ENCODE data around the gene RAB2B.
"Not testable (repeated sequence)": the region's sequence is repeated elsewhere in the genome, so short reads cannot be mapped to it uniquely, and the experiment has no call there.

Gene RAB2B

DNA sequence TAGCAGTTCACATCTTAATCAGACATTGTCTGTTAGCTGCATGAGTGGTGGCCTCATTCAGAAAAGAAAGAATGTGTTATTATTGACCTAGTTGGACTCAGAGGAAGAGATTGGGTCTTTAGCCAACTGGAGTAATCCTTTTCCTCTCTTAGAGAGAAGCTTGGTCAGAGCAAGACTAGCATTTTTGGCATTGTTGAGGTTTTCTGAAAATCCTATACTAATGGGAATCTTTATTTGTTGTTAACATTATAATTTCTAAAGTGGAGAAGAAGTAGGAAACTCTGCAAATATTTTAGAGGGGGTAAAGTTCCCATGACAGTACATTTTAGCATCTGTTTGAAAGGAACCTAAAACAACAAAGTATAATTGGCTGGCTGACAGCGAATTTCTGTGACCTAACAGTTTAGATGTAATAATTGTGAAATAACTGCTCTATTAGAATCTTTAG, 9.9 kb upstream of the RAB2B start:
- no peak for DNase-seq

DNA sequence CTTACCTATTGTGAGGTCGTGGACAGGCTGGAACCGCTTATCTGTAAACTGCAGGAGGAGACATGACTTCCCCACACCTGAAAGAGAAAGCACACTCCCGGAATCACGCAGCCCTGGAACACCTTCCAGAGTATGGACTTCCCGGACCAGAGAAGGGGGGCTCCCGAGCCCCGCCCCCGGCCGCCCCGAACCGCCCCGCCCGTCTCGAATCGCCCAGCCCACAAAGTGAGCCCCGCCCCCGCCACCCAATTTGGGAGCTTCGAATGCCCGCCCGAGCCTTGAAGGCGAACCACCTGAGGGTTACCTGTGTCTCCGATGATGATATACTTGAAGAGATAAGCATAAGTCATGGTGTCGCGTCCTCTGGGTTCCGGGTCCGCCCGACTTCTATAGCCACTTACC, 235 bp downstream of the RAB2B start:
- DNase-seq: no peak

DNA sequence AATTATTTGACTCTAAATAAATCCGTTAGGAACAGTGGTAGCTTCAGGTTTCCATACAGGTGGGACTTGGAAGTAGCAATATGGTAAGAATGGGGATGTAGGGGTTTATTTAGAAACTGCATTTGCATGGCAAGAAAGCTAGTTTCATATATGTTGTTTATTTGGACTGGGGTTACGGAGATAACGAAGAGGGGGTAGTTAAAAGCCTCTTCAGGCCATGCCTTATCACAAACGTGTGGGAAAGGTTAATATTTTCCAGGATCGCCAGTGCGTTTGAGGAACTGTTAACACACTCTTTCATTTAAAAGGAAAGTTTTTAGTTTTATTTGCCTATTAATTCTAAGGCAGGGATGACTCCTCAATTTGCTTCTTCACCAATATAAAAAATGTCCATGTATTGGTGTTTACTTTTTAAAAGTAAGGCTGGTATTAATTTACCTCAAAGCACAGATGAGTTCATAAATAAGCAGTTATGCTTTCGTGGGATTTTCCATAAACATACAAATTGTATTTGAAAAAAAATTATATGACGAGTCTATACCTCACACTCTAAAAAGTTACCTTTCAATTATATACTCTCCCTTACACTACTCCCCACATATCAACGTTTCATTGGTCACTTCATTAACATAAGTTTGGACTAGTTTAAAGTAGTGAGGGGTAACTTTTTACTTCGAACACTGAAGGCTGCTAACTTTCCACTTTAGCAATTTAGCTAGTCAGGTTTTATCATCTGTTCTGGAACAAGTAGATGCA, 814 bp downstream of the RAB2B start:
- no peak for DNase-seq

DNA sequence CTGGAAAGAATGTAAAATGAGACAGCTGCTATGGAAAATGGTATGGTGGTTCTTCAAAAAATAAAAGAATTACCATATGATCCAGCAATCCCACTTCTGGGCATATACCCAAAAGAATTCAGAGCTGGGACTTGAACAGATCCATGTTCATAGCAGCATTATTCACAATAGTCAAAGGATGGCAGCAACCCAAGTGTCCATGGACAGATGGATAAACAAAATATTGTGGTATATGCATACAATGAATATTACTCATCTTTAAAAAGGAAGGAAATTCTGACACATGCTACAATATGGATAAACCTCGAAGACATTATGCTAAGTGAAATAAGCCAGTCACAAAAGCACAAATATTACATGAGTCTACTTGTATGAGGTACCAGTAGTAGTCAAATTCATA, 9.1 kb downstream of the RAB2B start:
- no peak for DNase-seq

DNA sequence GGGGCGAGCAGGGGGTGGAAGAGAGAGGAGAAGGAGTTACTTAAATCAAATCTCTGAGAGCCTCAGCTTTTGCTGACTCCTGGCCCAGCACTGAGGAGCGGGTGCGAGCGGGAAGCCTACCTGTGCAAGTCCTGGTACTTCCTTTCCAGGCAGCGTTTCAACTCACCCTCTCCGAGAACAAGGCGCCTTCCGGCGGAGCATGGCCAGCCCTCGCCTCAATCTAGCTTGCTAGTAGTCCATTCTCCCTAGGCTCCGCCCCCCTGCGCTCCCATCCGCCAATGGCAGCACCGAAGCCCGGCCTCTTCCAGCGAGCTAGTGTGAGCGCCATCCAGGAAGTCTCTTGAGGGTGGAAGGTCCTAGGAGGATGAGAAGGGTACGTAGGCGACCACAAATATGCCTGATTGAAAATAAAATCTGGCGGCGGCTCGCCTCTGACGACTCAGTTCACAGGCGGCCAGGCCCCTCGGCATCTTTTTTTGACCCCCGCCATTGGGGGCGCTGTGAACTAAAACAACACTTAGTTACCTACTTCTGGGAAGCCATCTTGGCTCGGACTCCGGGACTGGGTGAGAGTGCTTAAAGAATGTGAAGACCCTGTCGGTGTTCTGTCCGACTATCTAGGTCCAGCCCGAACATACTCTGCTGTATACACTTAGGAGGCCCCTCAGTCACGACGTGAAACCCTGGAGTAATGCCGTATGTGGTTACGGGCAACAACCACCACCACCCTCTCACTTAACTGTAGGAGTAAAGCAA, 20.7 kb downstream of the RAB2B start, which contains the start of gene CHD8:
Gene CHD8 (minus strand): TSS at position 212 of the 756 bp plus-strand sequence. CDS start 24,480 bp downstream, outside the sequence.
- DNase-seq: peak; percentile 100

DNA sequence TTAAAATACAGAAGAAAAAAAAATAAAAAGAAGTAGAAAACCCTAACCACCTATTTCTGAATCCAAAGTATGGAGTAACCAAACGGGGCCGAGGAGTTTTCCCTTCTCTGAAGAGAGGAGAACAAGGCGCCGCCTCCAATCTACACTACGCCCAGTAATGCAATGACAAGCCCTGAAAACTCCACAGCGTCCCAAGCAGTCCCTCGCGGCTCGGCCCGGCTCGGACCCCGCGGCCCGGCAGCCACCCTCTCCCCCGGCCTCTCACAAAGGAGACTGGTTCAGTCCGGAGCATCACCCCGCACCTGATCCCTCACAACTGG, 21.2 kb downstream of the RAB2B start:
- DNase-seq: no peak

DNA sequence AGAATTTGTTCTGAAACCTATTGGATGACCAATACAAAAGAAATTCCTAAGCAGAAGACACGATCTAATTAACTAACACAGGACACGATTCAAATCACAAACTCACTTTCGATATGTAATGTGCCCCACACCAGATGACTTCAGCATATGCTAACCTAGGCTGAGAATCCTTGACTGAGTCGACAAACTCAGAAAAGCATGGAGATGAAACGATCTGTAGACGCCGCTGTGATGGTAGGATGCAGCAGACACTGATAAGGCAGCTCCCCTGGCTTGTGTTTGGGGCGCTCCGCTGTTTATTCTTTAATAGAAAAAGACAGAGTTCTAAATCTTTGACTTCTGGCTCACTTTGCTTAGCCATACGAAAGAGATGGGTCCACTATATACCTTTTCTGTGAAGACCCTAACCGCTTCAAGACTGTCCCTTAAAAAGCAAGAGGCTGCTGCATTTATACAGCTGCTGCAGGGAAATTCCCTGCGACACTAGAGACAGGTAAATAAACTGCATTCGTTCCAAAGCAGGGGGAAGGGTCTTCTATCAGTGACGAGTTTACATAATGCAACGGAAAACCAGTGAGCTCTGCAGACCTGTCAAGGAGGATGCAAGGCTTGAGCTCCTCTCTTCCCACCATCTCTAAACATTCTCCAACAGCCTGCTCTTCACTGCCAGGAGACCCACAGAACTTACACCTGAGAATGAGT, 21.8 kb downstream of the RAB2B start:
- no peak for DNase-seq

DNA sequence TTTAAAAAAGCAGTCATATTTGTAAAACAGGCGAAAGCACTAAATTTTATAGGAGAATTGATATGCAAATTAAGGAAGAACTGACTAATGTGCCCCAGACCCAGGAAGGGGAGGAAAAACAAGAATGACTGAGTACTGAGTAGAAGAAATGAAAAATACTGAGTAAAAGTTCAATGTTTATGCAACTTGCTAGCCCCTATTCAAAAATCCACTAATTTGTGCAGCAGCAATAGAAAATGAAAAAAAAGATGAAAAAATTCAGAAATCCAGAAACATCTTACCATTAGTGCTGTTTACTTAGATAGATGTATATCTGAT, 26.9 kb downstream of the RAB2B start:
- DNase-seq: no peak

DNA sequence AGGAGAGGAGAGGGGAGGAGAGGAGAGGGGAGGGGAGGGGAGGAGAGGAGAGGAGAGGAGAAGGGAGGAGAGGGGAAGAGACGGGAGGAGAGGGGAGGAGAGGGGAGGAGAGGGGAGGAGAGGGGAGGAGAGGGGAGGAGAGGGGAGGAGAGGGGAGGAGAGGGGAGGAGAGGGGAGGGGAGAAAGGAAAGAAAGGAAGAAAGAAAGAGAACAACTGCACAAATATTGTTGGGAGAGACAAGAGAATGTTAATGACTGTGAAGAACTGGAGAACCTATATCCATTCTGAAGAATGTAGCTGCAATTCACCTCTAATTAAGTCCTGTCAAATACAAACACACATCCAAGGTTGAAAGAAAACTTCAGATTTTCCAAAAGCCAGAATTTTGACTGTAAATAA, 34.1 kb downstream of the RAB2B start:
- not testable (repeated sequence) for DNase-seq

DNA sequence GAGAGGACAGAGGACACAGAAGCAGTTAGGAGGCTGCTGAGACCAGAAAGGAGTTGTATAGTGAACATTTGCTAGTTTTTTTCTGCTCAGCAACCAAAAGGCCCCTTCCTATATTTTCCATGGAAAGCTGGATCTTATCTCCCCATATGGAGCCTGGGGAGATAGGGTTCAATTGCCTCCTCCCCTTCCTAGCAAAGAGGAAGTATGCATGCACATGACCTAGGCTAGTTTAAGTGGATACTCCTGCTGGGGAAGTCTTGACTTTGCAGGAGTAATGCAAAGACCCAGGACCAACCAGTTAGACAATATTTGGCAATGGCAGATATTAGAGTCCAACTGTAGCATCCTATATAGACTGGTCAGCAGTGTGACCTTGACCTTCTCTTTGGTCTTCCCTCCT, 35.9 kb downstream of the RAB2B start:
- DNase-seq: no peak

DNA sequence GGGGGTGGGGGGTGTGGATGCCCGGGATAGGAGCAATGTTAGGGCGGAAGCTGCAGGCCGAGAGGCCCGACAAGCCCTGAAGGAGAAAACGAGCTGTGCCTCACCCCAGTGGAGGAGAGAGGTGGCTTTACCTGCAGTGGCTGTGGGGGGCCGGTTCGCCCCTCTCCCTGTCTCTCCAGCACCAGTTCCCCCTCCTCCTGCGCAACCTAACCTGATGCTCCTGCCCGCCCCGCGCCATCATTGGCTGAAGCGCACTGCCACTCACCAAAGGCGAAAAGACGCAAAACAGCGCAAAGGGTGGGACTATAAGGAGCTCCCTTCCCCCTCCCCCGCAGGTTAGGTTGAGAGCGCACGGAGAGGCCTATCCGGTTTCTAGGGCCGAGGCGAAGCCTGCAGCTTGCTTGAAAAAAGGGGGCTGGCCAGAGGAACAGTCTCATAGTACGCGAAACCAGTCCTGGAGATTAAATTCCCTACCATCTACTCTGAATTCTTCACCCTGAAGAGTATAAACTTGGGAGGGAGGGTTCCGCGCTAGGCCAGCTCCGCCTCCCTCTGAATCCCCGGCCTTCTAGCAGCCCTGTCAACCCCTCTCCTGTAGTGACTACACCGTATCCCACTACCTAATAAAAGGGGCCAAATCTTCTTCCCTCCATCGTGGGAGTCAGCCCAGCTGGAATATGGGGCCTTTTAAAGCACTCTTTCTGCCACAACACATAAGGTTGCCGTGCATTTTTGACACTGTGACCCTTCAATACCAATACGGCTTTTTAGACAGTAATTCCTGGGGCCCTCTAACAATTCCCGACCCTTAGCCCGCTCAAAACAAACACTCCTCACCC, 39.5 kb downstream of the RAB2B start:
- peak; percentile 98 for DNase-seq

DNA sequence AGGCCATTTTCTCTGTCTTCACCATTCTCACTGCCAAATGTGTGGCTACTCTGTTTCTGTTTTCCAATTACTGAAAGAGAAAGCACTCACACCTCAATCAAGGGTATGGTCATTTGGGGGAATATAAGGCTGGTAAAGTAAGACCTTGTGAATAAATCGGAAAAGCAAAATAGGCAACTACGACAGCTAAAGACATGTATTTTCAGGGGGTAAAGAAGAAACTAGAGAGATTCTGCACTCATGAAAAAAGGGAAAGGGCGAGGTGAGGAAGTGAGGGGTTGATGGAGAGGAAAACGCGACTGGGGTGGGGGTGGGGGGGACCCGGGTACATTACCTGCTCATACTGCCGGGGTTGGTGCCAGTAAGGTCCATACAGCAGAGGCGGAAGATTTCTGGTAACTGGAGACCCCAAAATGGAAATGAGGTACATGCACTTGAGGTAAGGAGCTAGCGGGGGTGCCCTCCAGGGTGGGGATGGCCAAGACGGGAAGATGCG, 40.1 kb downstream of the RAB2B start:
- DNase-seq: no peak

DNA sequence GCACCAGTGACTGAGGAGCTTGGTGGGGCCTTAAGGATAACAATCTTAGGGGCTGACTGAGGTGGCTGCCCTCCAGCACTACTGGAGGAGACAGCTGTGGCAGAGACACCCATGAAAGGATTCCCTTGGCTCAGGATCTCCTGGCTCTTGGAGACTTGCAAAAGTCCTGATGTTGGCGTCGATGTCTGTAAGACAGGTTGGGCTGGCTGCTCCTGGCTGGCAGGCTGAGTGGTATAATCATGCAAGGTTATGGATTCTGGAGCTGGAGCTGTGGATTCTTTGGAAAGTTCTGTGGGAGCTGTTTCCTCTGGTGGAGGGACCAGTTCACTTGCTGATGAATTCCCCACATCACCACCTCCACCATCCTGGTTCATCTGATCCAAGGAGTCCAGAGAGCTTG, 45.6 kb downstream of the RAB2B start:
- no peak for DNase-seq

DNA sequence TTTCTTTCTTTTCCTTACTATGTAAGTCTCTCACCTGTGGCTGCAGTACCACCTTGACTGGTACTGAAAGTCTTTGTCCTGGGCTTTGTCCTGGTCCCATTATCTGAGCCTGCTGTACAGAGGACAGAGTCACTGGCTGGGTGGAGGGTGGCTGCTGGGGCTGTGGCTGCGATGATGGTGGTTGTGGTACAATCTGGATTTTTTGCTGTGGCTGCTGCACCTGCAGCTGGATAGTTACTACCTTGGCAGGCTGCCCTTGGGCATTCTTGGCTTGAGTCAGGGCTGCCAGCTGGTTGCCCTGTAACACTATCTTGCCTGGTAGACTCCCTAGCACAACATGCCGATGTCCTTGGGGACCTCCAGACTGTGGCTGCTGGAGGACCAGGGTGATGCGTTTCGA, 47.8 kb downstream of the RAB2B start:
- no peak for DNase-seq

DNA sequence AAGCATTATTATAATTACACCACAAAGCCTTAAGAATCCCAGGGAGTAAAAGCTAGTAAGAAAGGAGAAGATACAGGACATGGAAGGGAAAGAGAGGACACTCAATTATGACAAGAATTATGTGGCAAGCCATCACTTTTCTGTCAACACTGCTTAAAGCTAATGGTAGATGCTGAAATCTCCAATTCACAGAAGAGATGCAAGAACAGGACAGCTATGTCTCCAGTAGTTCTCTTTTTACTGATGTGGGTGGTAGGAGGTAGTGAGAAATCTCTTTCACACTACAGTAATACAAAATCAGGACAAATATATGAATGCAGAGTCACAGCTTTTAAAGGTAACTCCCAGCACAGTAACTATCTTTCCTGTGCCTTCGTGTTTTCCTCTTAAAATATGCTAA, 50.1 kb downstream of the RAB2B start:
- no peak for DNase-seq

DNA sequence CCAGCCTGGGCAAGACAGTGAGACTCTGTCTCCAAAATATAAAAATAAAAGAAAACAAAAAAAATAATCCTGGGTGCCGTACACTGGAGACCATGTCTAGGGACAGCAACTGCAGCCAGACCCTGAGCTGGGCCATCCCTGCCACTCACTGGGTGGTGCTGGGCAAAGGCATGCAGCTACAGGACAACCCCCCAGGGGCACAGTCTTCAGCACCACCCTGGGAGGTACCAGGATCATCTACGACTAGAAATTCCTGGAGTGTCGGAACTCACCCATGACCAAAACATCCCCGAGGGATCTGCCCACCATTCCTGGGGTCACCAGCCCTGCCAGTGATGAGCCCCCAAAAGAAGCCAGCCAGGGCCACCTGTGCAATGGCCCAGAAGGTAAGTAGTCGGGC, 57.2 kb downstream of the RAB2B start:
- DNase-seq: no peak

DNA sequence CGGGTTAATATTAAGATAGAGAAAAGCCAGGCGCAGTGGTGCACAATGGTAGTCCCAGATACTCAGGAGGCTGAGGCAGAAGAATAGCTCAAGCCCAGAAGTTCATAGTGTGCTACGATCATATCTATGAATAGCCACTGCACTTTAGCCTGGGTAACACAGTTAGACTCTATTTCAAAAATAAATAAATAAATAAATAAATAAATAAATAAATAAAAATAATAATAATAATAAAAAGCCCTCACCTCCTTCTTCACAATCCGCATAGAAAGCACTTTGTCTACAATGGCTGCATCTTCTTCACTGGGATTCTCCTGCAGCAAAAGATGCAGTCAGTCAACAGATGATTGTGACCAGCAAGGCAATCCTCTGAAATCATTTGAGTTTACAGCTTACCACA, 61.4 kb downstream of the RAB2B start:
- DNase-seq: no peak

DNA sequence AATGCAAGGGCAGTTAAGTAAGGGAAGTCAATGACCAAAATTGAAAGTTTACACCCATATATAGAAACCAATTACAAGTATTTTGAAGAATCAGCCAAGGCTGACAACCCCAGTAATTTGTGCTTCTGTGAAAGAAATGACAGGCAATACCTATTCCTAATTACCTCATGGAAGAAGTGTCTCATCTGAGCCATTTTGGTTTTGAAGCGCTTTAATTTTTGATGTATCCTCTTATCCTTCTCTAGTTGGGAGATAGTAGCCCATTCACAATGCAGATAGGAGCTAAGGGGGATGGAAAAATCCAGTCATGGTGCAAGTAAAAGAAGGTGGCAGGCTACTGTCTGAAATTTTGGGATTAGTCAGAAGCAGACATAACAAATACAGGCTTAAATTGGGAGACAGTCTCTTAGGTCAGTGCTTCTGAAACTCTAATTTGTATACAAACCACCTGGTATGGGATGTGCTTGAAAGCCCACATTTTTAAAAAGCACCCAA, 62.6 kb downstream of the RAB2B start:
- no peak for DNase-seq
